GM12891 (cell line): ENCODE measurements around the gene NEURL4.

ENCODE experiments used
- POLR2A ChIP-seq: IDR thresholded peaks from 2 replicates; pipeline ENCODE4 v1.6.1; 2011; ENCODE audit warnings: low read depth, low read length, control low read depth
- TAF1 ChIP-seq: IDR thresholded peaks from 2 replicates; pipeline ENCODE4 v1.6.1; 2011; ENCODE audit warnings: low read depth, low read length, control low read depth

GRCh38 chr17:7318121-7318860 lies 10.8 kb downstream of the NEURL4 start:
- TF ChIP-seq TAF1 (no peak), POLR2A (no peak)
